GM18502 (cell line): ENCODE data around the gene NUDT12.
A peak's percentile ranks its signal among the peaks of the same experiment; 100 is the strongest.

Experiments used
- ATAC-seq: cut with Tn5 transposase; IDR thresholded peaks from one replicate; pipeline ENCODE4 v1.9.1; 2021; ENCODE audit warnings: mild to moderate bottlenecking; ENCODE audit not compliant: unreplicated experiment, poor library complexity

The NUDT12 gene

GRCh38 chr5:103562453-103563157 lies at the start of gene NUDT12:
Gene NUDT12, minus strand, starts transcription at chr5:103562789. Its CDS starts 2,541 bp downstream, at chr5:103560248.
- ATAC-seq: peak; percentile 92

GRCh38 chr5:103607346-103607745 lies 44.8 kb upstream of the NUDT12 start:
- ATAC-seq: no peak

GRCh38 chr5:103605277-103605676 lies 42.7 kb upstream of the NUDT12 start:
- no peak for ATAC-seq

- ATAC-seq: no peak
Measured at GRCh38 chr5:103602438-103602837, 39.8 kb upstream of the NUDT12 start.

GRCh38 chr5:103601314-103601713 lies 38.7 kb upstream of the NUDT12 start:
- ATAC-seq: no peak

- ATAC-seq: no peak
Measured at GRCh38 chr5:103600086-103600485, 37.5 kb upstream of the NUDT12 start.

- no peak for ATAC-seq
Measured at GRCh38 chr5:103598997-103599566, 36.5 kb upstream of the NUDT12 start.

GRCh38 chr5:103590221-103590620 lies 27.6 kb upstream of the NUDT12 start:
- ATAC-seq: no peak

- ATAC-seq: no peak
Measured at GRCh38 chr5:103589776-103590175, 27.2 kb upstream of the NUDT12 start.

- no peak for ATAC-seq
Measured at GRCh38 chr5:103589357-103589756, 26.8 kb upstream of the NUDT12 start.

GRCh38 chr5:103587185-103587748 lies 24.7 kb upstream of the NUDT12 start:
- no peak for ATAC-seq

- no peak for ATAC-seq
Measured at GRCh38 chr5:103582364-103582763, 19.8 kb upstream of the NUDT12 start.

- ATAC-seq: no peak
Measured at GRCh38 chr5:103573411-103573810, 10.8 kb upstream of the NUDT12 start.

- ATAC-seq: no peak
Measured at GRCh38 chr5:103572454-103572853, 9.9 kb upstream of the NUDT12 start.

- no peak for ATAC-seq
Measured at GRCh38 chr5:103571730-103572129, 9.1 kb upstream of the NUDT12 start.

- ATAC-seq: no peak
Measured at GRCh38 chr5:103569313-103570060, 6.9 kb upstream of the NUDT12 start.

- no peak for ATAC-seq
Measured at GRCh38 chr5:103565719-103566118, 3.1 kb upstream of the NUDT12 start.

GRCh38 chr5:103561685-103562452 lies 720 bp downstream of the NUDT12 start:
- ATAC-seq: peak; percentile 57

GRCh38 chr5:103560826-103561225 lies 1.8 kb downstream of the NUDT12 start:
- ATAC-seq: no peak

GRCh38 chr5:103546858-103547257 lies 15.7 kb downstream of the NUDT12 start:
- no peak for ATAC-seq
